HepG2 (cell line): ENCODE results near the gene ARHGEF39. TPM values are rescaled to one million over a fixed set of nuclear protein-coding genes. Genes with fewer than 3 reads are reported as not detected.

Source experiments
- ATAC-seq: fragments of 200-7000 bp; cut with Tn5 transposase; 3 replicates; pipeline ENCODE4 v1.9.1; 2020; ENCODE audit warnings: mild to moderate bottlenecking, moderate library complexity
- BruUV-seq: library from RNA; stranded (reverse); fragments of 400-500 nt; replicated peaks from 2 replicates; lab custom pipeline; 2021; lab: Mats Ljungman, UMichigan
- CTCF ChIA-PET: fragments of 300-600 bp; formaldehyde crosslinking; extraction: SDS; loops from one replicate; lab custom pipeline; 2021; ENCODE audit warnings: low total read pairs, inconsistent platforms, low intra/inter-chr PET ratio; lab: Yijun Ruan, JAX
- POLR2A ChIA-PET: fragments of 350-600 bp; sonication (Branson Sonifier 250); formaldehyde crosslinking; loops from one replicate; lab custom pipeline; 2020; ENCODE audit warnings: antibody characterized with exemption, inconsistent platforms; lab: Yijun Ruan, JAX
- DNase-seq: peaks from one replicate; pipeline ENCODE4 v3.0.0-alpha.2; 2015; ENCODE audit warnings: low spot score
- FAIRE-seq: peaks from 3 replicates; lab custom pipeline; 2011; peaks lifted over from hg19 to GRCh38; lab: Jason Lieb, UNC
- H2AFZ ChIP-seq: one replicate; pipeline ENCODE4 v1.6.1; 2011; ENCODE audit warnings: low read length, inconsistent platforms
- H3K27ac ChIP-seq: fragments of 300-600 bp; 3 replicates; pipeline ENCODE4 v1.8.0; 2011; ENCODE audit warnings: mixed run types, mild to moderate bottlenecking, mixed read lengths, low read length, inconsistent platforms; ENCODE audit not compliant: insufficient read depth; ENCODE audit errors: extremely low read length
- H3K27me3 ChIP-seq, 2 experiments: fragments of 200-600 bp in 1 of 2; 2 replicates in 1 of 2; 3 replicates in 1 of 2; pipeline versions ENCODE4 v1.6.0 to v1.8.0; 2011; ENCODE audit warnings: low read length in 2 of 2, mild to moderate bottlenecking in 2 of 2, moderate library complexity in 2 of 2, inconsistent platforms in 1 of 2; ENCODE audit not compliant: insufficient read depth in 2 of 2, control insufficient read depth in 1 of 2
- H3K36me3 ChIP-seq, 2 experiments: fragments of 200-600 bp in 1 of 2; replicated peaks in 1 of 2; 2 replicates in 1 of 2; 3 replicates in 1 of 2; pipeline versions ENCODE4 v1.5.1 to v1.8.0; 2011; ENCODE audit warnings: low read length in 2 of 2, inconsistent platforms in 1 of 2; ENCODE audit not compliant: insufficient read depth in 2 of 2, control insufficient read depth in 1 of 2
- H3K4me1 ChIP-seq: 2 replicates; pipeline ENCODE4 v1.5.1; 2012; ENCODE audit warnings: low read length, inconsistent platforms; ENCODE audit not compliant: insufficient read depth
- H3K4me2 ChIP-seq: 2 replicates; pipeline ENCODE4 v1.6.0; 2011; ENCODE audit warnings: low read depth, low read length, inconsistent platforms
- H3K4me3 ChIP-seq, 3 experiments: fragments of 200-600 bp in 1 of 3; sonication (generic), shearing (Covaris generic) in 1 of 3; replicated peaks in 1 of 3; 2 replicates each; pipeline ENCODE4 v1.5.1; 2011 to 2016; ENCODE audit warnings: low read length in 3 of 3, inconsistent platforms in 2 of 3, low read depth in 2 of 3, mild to moderate bottlenecking in 2 of 3, control low read depth in 1 of 3, mixed read lengths in 1 of 3; ENCODE audit not compliant: insufficient read depth in 1 of 3
- H3K79me2 ChIP-seq: one replicate; pipeline ENCODE4 v1.6.1; 2011; ENCODE audit warnings: low read length, inconsistent platforms; ENCODE audit not compliant: insufficient read depth
- H3K9ac ChIP-seq: 2 replicates; pipeline ENCODE4 v1.6.0; 2011; ENCODE audit warnings: mild to moderate bottlenecking, low read depth, low read length, inconsistent platforms; ENCODE audit not compliant: insufficient read depth
- H3K9me3 ChIP-seq: 2 replicates; pipeline ENCODE4 v1.5.1; 2012; ENCODE audit warnings: mild to moderate bottlenecking, low read length
- H4K20me1 ChIP-seq: 2 replicates; pipeline ENCODE4 v1.6.0; 2011; ENCODE audit warnings: inconsistent platforms, mild to moderate bottlenecking, low read length, moderate library complexity; ENCODE audit not compliant: insufficient read depth
- ATF2 ChIP-seq: sonication (generic); formaldehyde crosslinking; IDR thresholded peaks from 2 replicates; pipeline ENCODE4 v1.4.0; 2020; ENCODE audit warnings: missing genetic modification reagents
- CBX1 ChIP-seq: IDR thresholded peaks from one replicate; pipeline ENCODE4 v1.6.1; 2016; ENCODE audit warnings: antibody characterized with exemption, low read depth
- CENPX ChIP-seq: sonication (generic); formaldehyde crosslinking; IDR thresholded peaks from 2 replicates; pipeline ENCODE4 v1.9.0; 2021; ENCODE audit warnings: mild to moderate bottlenecking, missing genetic modification reagents, moderate library complexity
- ELF3 ChIP-seq: IDR thresholded peaks from 2 replicates; pipeline ENCODE4 v1.6.1; 2016; ENCODE audit warnings: missing genetic modification reagents, missing compliant biosample characterization
- MTA3 ChIP-seq: sonication (generic); formaldehyde crosslinking; IDR thresholded peaks from 2 replicates; pipeline ENCODE4 v1.4.0; 2020; ENCODE audit warnings: missing genetic modification reagents
- SMC3 ChIP-seq: IDR thresholded peaks from 2 replicates; pipeline ENCODE4 v1.6.1; 2011; ENCODE audit warnings: low read length, improper control_type of control experiment
- ZBTB1 ChIP-seq: sonication (generic); formaldehyde crosslinking; IDR thresholded peaks from 2 replicates; pipeline ENCODE4 v1.4.0; 2020; ENCODE audit warnings: missing genetic modification reagents, borderline replicate concordance
- ZBTB34 ChIP-seq: sonication (generic); formaldehyde crosslinking; IDR thresholded peaks from 2 replicates; pipeline ENCODE4 v1.8.0; 2022; ENCODE audit warnings: mild to moderate bottlenecking, missing genetic modification reagents
- ZBTB7A ChIP-seq: sonication (generic); formaldehyde crosslinking; IDR thresholded peaks from 2 replicates; pipeline ENCODE4 v1.8.0; 2022; ENCODE audit warnings: mild to moderate bottlenecking, missing genetic modification reagents
- ZNF12 ChIP-seq: sonication (generic); formaldehyde crosslinking; IDR thresholded peaks from 2 replicates; pipeline ENCODE4 v1.5.0; 2020; ENCODE audit warnings: missing genetic modification reagents
- ZNF567 ChIP-seq: sonication (generic); formaldehyde crosslinking; IDR thresholded peaks from 2 replicates; pipeline ENCODE4 v1.8.1; 2023; ENCODE audit warnings: mild to moderate bottlenecking, missing genetic modification reagents, borderline replicate concordance
- ZNF589 ChIP-seq: sonication (generic); formaldehyde crosslinking; conservative IDR thresholded peaks from 2 replicates; pipeline ENCODE4 v1.8.0; 2022; ENCODE audit warnings: mild to moderate bottlenecking, moderate library complexity, missing genetic modification reagents
- ZSCAN25 ChIP-seq: sonication (generic); formaldehyde crosslinking; IDR thresholded peaks from 2 replicates; pipeline ENCODE4 v1.8.0; 2022; ENCODE audit warnings: mild to moderate bottlenecking, missing genetic modification reagents
- WGBS: methylation state at CpG from one replicate; pipeline ENCODE4 v1.1.6; 2017; ENCODE audit warnings: low lambda C conversion rate; 5-methylcytosine and 5-hydroxymethylcytosine counted together
- in situ Hi-C: cut with HindIII; loops from 2 replicates; pipeline ENCODE4 v1.10.0; 2017; ENCODE audit warnings: low pct_unique_long_range_greater_than_20kb; ENCODE audit not compliant: extremely low pct_ligation_motif_present
- intact Hi-C: fragments of 100-400 bp; cut with micrococcal nuclease; formaldehyde crosslinking; loops from one replicate; pipeline ENCODE4 v1.10.0; 2022; ENCODE audit not compliant: unreplicated experiment
- polyA plus RNA-seq, 8 experiments: library from polyadenylated mRNA; depleted of rRNA in 3 of 8; stranded (reverse) in 7 of 8; unstranded in 1 of 8; fragments of >200 nt; fragmentation: Illumina TruSeq in 4 of 8; extraction: Trizol in 4 of 8; gene quantifications; 2 replicates each; pipeline versions ENCODE4 v1.2.1 to v1.2.3, GENCODE V29; 2011 to 2016; ENCODE audit warnings: low read depth in 4 of 8, missing spikeins in 1 of 8, mixed read lengths in 1 of 8; ENCODE audit not compliant: insufficient read depth in 1 of 8
- total RNA-seq, 5 experiments: library from RNA; depleted of rRNA; stranded (reverse); fragments of >200 nt; fragmentation: Illumina TruSeq; extraction: Trizol; gene quantifications; 2 replicates each; pipeline ENCODE4 v1.2.3, GENCODE V29; 2016; ENCODE audit warnings: low read depth in 1 of 5

Gene ARHGEF39
- total and polyA plus RNA-seq, 2 of the 13 experiments (the other 11 are each of a cell fraction or from before 2014, with no cell fraction given), result 11.2 to 12.3 TPM

- DNase-seq (no peak), FAIRE-seq (no peak), ATAC-seq (no peak)
- no peak overlapping the region for H2AFZ ChIP-seq
- no peaks in the 10 kb centered on the region for H4K20me1 ChIP-seq
- H3K27me3 ChIP-seq, result no peaks in the 10 kb centered on the region
- no peak overlapping the region for H3K4me3 ChIP-seq
- H3K79me2 ChIP-seq, result no peaks in the 10 kb centered on the region
- ChIA-PET CTCF (no interaction called here), POLR2A (interaction anchor here (1.7 kb wide), 1 partner anchor 34 kb away, joined by 5 read pairs; the partner anchor contains the start of genes CREB3 and TLN1)
- intact Hi-C loops, result loop anchor here (10.0 kb wide), 1 partner anchor 53 kb away; no protein-coding TSS in a partner anchor
- peaks cover 31 to 63% of the 10 kb centered on the region in 2 experiments for H3K36me3 ChIP-seq
- H3K4me1 ChIP-seq, result peaks cover 17% of the 10 kb centered on the region
- no TSS peak for BruUV-seq
- no peak overlapping the region for H3K4me2 ChIP-seq
- WGBS, result no CpG with 5 or more reads among the region's 5 CpGs
- no peaks in the 10 kb centered on the region for H3K9me3 ChIP-seq
- no peak overlapping the region for H3K27ac ChIP-seq
- H3K9ac ChIP-seq, result no peak overlapping the region
- in situ Hi-C loops, result loop anchor here (5.0 kb wide), 1 partner anchor 36 kb away; no protein-coding TSS in a partner anchor
- no peak for TF ChIP-seq ZNF12 (CRISPR knock-in tag)
Observed at GRCh38 chr9:35698231-35698630, 33.2 kb upstream of the ARHGEF39 start.

GRCh38 chr9:35697486-35697885 is 32.5 kb upstream of the ARHGEF39 start:
- H3K79me2 ChIP-seq, result no peaks in the 10 kb centered on the region
- no peak overlapping the region for H3K27ac ChIP-seq
- no peaks in the 10 kb centered on the region for H3K9me3 ChIP-seq
- no peak overlapping the region for H3K9ac ChIP-seq
- peaks cover 17% of the 10 kb centered on the region for H3K4me1 ChIP-seq
- no peak overlapping the region for H3K4me2 ChIP-seq
- ChIA-PET CTCF (interaction anchor here (1.5 kb wide), 1 partner anchor 32 kb away, joined by 5 read pairs; the partner anchor contains the start of gene ARHGEF39), POLR2A (interaction anchor here (0.9 to 2.3 kb wide), 6 partner anchors 9 to 51 kb away, joined by 5 to 12 read pairs (median 9); partner anchors contain the start of genes CREB3, GBA2, RGP1 and TLN1)
- peaks cover 27 to 55% of the 10 kb centered on the region in 2 experiments for H3K36me3 ChIP-seq
- FAIRE-seq, result no peak
- TSS peak; percentile 68 for BruUV-seq
- intact Hi-C loops (loop anchor here (2.0 to 10.0 kb wide), 2 partner anchors 37 to 53 kb away; no protein-coding TSS in a partner anchor), in situ Hi-C loops (loop anchor here (5.0 kb wide), 1 partner anchor 35 kb away; no protein-coding TSS in a partner anchor)
- no peak overlapping the region for H3K4me3 ChIP-seq
- no peaks in the 10 kb centered on the region for H4K20me1 ChIP-seq
- ATAC-seq, result no peak
- H2AFZ ChIP-seq, result no peak overlapping the region
- 97% methylated on average over 11 of the region's 14 CpGs for WGBS
- H3K27me3 ChIP-seq, result no peaks in the 10 kb centered on the region
- no peak for DNase-seq
- TF ChIP-seq ATF2 (CRISPR knock-in tag) (no peak), ZSCAN25 (CRISPR knock-in tag) (no peak), ZNF567 (CRISPR knock-in tag) (no peak), ZNF589 (CRISPR knock-in tag) (no peak), CENPX (CRISPR knock-in tag) (no peak), ELF3 (CRISPR knock-in tag) (no peak), SMC3 (no peak), CBX1 (no peak), ZBTB34 (CRISPR knock-in tag) (no peak), ZBTB1 (CRISPR knock-in tag) (no peak), ZBTB7A (no peak), MTA3 (CRISPR knock-in tag) (no peak)
